HL-60/S4 treated with phorbol 12-myristate 13-acetate at 8.2 ng/mL for 4 days and 3 days (cell line): ENCODE results near the gene TNIK.

ENCODE experiments used
- in situ Hi-C: fragments of 300-500 bp; cut with MboI; formaldehyde crosslinking; loops from 2 replicates; pipeline ENCODE4 v1.15.0; 2022; ENCODE audit warnings: low sequenced_read_pairs

TNIK gene

GRCh38 chr3:171345107-171345843 is 114.9 kb downstream of the TNIK start:
- in situ Hi-C loops: loop anchor here (25.0 kb wide), 1 partner anchor 217 kb away; no protein-coding TSS in a partner anchor

DNA sequence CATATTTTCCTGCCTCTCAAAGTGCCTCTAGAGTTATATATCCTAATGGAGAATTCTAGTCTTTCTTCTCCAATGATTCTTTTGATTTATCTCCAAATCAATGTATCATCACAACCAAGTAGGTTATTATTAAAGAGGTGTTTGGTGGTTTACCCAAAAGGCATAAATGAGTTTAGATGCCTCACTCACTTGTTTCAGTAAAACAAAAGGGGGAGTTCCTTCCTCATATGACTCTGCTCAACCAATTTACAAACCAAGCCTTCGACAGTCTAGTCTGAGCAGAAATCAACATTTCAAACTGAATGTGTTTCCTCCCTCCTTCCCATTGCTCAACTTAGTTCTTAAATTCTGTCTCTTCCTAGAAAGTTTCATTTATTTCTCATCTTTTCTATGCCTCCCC is 116.5 kb downstream of the TNIK start:
- in situ Hi-C loops: loop anchor here (25.0 kb wide), 1 partner anchor 219 kb away; no protein-coding TSS in a partner anchor

DNA sequence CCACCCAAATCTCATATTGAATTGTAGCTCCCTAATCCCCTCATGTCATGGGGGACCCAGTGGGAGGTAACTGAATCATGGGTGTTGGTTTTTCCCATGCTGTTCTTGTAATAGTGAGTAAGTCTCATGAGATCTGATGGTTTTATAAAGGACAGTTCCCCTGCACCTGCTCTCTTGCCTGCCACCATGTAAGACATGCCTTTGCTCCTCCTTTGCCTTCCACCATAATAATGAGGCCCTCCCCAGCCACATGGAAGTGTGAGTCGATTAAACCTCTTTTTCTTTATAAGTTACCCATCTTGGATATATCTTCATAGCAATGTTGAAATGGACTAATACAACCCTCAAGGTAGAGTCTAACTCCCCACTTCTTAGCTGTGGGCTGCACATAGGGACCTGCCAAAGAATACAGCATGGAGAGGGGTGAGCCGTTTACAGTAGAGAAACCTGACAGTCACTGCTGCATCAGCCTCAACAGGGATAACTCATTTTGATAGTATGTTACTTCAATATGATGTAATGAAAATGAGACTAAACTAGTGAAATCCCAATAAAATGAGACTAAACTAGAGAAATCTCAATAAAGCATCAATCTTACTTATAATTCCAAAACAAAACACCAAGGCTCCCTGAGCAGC is 117.3 kb downstream of the TNIK start:
- in situ Hi-C loops: loop anchor here (25.0 kb wide), 1 partner anchor 219 kb away; no protein-coding TSS in a partner anchor

DNA sequence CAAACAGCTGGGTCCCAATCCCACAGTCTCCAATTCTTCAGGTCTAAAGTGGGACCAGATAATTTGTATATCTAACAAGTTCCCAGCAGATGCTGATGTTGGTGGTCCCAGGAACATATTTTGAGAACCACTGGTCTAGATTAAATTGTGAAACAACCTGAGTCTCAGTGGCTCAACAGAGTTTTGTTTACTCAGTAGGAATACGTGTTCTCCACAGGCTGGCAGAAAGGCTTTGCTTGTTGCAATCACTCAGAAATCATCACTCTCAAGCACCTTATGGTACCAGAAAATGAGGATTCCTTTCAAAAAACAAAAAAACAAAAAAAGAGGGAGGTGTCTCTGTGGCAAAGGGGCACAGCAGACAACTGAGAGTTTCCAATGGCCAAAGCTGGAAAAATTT is 118.0 kb downstream of the TNIK start:
- in situ Hi-C loops: loop anchor here (25.0 kb wide), 1 partner anchor 220 kb away; no protein-coding TSS in a partner anchor

DNA sequence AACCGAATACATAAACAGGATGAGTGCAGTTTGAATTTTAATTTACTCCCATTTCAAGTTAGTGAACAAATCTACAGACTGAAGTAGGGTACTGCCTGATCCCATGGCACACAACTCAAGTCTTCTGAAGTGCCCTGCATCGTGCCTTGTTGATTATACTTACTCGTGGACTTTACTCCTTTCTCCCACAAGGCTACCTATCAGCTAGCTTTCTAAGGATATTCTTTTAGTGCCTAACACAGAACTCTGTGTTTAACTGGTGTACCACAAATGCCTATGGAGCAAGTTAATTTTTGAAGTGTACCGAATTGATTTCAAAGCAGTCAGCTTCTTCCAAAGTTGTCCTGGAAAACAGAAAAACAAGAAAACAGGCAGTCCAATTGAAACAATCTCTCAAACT is 119.8 kb downstream of the TNIK start:
- in situ Hi-C loops: loop anchor here (25.0 kb wide), 1 partner anchor 222 kb away; no protein-coding TSS in a partner anchor

- in situ Hi-C loops: loop anchor here (25.0 kb wide), 1 partner anchor 223 kb away; no protein-coding TSS in a partner anchor
Observed at GRCh38 chr3:171339598-171339997, 120.6 kb downstream of the TNIK start.

DNA sequence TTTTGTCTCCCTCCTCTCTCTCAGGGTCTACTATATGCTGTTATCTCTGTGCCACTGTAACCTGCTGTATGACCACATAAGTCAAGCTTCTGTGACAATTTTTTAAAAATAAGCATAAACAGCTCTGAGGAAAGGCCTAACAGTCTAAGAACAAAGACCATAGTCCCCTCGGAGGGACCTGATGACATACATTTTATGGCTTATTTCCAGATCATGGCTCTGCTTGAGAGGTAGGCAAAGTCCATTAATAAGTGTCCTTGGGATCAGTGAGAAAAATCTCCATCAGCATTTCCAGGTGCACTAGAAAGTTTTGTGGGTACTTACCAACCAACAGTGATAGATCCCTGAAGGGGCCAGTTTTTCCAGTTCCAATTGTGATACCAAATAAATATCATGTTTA is 123.8 kb downstream of the TNIK start:
- in situ Hi-C loops: loop anchor here (25.0 kb wide), 1 partner anchor 226 kb away; no protein-coding TSS in a partner anchor

DNA sequence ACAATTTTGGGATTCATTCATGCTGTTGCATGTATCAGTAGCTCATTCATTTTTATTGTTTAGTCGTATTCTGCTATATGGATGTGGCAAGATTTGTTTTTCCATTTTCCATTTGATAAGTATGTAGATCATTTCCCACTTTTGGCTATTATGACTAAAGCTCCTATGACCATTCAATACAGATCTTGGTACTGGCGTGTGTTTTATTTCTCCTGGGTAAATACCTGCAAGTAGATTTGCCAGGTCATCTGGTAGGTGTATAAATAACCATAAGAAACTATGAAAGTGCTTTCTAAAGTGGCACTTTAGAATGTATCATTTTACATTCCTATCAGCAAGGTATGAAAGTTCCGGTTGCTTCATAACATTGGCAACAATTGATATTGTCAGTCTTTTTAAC is 124.6 kb downstream of the TNIK start:
- in situ Hi-C loops: loop anchor here (25.0 kb wide), 1 partner anchor 227 kb away; no protein-coding TSS in a partner anchor

- in situ Hi-C loops: loop anchor here (25.0 kb wide), 1 partner anchor 228 kb away; no protein-coding TSS in a partner anchor
Observed at GRCh38 chr3:171334465-171334811, 125.8 kb downstream of the TNIK start.

DNA sequence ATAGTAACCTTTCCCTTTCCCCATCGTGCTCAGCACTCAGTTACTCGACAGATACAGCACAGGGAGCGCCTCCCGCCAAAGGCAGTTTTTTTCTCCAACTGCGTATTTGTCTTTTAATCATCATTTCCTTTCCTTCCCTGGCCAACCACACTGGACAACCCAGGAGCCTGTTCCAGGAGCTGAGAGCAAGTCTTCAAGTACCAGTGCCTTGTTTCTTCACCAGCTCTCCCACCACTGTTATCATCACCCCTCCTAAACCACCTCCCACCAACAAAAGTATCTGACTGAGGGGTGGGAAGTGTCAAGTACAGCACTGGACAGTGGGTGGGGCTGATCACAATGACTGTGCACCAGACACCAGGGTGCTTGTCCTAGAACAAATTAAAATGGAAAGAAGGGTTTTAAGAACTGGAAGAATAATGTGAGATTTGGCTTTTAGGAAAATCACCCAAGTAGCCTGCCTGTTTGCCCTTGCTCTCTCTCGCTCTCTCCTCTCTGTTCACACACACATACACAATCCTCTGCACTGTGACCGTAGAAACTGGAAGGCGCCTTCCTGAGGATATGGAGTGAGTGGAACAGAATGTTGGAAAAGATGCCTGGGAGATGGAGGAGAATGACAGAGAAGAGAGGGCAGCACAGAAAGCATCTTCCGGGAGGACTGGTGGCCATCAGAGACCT is 126.3 kb downstream of the TNIK start:
- in situ Hi-C loops: loop anchor here (25.0 kb wide), 1 partner anchor 228 kb away; no protein-coding TSS in a partner anchor

DNA sequence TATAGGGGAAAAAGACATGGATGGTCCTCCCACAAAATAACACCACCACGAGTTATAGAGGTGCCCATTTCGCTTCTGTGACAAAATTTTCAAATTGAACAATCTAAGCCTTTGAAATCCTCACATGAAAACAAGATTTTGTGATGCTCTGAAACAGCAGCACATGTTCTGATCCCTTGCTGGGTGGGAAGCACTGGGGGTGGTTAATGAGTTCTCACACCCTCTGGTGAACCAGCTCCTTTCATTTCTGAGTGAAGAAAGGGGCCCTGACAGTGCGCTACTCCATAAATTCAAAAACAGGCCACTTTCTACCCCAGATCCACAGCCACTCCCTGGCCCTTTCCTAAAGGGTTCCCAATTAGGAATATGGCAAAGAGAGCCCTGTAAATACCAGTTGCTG is 129.3 kb downstream of the TNIK start:
- in situ Hi-C loops: loop anchor here (25.0 kb wide), 1 partner anchor 231 kb away; no protein-coding TSS in a partner anchor

DNA sequence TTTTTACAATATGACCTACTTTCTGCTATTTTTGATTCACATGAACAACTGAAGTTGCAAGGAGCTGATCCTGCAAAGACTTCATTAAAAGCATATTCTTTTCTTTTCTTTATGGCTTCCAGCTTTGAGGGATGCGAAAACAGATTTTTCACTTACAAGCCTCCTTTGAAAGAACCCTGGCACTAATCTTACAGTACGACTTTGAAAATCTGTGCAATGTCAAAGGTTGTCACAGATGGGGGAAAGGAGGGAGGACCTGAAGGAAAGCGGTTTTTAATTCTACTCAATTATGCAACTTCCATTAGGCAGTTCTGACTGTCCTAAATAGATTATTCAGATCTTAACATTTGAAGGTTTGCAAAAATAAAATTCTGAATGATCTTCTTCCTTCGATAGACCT is 130.5 kb downstream of the TNIK start:
- in situ Hi-C loops: loop anchor here (25.0 kb wide), 1 partner anchor 233 kb away; no protein-coding TSS in a partner anchor

DNA sequence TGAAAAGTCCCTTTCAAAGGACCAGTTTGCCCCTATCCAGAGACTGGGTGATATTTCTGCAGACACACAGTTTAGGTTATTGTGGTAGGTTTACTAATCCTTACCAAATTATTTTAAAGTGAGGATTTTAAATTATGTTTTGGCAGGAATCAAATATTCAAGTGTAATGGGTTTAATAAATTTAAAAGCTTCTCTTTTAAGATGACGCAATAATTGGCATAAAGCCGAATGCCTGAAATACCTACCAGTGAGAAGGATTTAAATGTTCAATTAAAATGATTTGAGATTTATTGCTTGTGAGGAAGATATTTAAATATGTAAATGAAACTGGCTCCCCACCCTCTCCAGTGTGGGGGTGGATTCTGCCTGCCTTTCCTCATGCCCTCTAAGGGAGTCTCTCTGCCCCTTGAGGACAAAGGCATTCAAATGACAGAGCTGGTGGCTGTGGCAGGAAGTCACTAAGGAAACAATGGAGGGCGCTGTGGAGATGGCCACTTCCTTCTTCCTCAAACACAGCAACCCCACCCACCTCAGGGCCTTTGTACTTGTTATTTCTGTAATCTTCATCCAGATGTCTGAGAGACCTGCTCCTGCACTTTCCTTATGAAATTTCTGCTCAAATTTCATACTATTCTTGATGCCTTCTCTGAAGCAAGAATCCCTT is 131.7 kb downstream of the TNIK start:
- in situ Hi-C loops: loop anchor here (25.0 kb wide), 1 partner anchor 234 kb away; no protein-coding TSS in a partner anchor

DNA sequence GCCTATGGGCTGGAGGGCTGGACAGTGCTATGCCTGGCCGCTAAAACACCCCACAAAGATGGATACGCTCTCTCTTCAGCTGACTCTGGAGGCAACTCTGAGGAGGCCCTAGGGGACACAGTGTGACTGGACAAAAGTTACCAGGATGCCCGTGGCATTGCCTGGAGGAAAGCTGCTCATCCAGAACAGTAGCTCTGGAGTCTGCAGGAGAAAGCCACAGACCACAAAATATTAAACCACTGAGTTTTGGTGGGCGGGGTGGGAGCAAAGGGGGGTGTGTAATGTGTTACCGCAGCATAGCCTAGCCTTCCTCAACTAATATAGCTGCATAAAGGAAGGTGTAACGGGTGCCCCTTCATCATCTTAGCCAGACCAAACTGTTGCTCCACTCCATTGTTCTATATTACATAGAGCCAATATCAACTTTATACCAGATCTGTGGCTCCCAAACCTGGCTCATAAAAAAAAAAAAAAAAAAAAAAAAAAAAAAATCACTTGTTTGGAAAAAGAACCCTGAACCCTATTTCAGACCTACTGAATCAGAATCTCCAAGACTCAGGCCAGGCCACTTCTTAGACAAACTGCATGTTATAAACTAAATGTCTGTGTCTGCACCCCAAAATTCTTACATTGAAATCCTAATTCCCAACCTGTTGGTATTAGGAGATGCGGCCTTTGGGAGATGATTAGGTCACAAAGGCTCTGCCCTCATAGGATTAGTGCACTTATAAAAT is 132.6 kb downstream of the TNIK start:
- in situ Hi-C loops: loop anchor here (25.0 kb wide), 1 partner anchor 235 kb away; no protein-coding TSS in a partner anchor

GRCh38 chr3:171326717-171327440 is 133.3 kb downstream of the TNIK start:
- in situ Hi-C loops: loop anchor here (25.0 kb wide), 1 partner anchor 235 kb away; no protein-coding TSS in a partner anchor

- in situ Hi-C loops: no loop called here
Observed at GRCh38 chr3:171323938-171324536, 136.2 kb downstream of the TNIK start.

DNA sequence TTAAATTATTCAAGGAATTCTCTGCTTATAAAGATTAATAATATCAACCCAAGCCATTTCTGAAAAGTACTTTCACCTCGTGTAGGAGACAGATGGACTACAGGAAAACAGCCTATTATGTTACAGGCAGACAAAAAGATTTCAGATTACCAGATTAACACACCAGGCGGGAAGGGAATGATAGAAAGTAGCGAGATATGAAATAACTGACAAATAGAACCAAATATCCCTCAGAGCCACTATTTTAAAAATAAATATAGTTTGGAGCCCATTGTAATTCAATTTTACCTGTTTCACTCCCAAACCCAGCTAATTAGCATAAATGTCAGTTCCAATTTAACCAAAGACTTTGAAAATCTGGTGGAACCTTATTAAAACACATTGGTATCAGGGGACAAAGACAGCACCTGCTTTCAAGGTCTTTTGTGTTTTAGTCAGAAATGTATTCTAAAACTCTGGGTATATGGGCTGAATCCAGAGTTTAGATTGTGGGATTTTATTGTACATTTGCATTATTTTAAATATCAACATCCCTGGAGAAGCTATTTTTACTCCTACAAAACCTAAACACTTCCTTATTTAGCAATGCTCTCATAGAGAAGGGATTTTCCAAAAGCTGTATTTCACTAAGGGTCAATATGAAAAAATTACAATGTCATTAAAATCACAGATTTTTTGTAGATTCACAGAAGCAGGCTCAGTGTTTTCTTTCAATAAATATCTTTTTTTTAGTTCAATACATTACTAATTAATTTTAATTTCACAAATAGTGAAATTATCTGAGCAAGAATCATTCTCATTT is 138.4 kb downstream of the TNIK start:
- in situ Hi-C loops: no loop called here
